ENCODE data around the gene SMYD3. TPM values are rescaled to one million over a fixed set of nuclear protein-coding genes. Genes with fewer than 3 reads are reported as not detected.

SMYD3 gene
- total and polyA plus RNA-seq, 10 of the 15 experiments (the other 5 are each of a cell fraction or from before 2014, with no cell fraction given) = 18.3 to 54.0 (median 24.8) TPM

- no peak for TF ChIP-seq PAX5 (IDR thresholded peaks at IDR 0.05; ENCODE audit: borderline replicate concordance, low read depth, low read length)
- TF ChIP-seq KDM1A (IDR thresholded peaks at IDR 0.05; ENCODE audit: borderline replicate concordance) = no peak
- TF ChIP-seq NR2C2 (IDR thresholded peaks at IDR 0.05; ENCODE audit: borderline replicate concordance, control insufficient read depth, insufficient read length, low read depth) = no peak
- no peak for TF ChIP-seq BCL11A (IDR thresholded peaks at IDR 0.05; ENCODE audit: low read depth, low read length)
- no peak for TF ChIP-seq ZSCAN29 (IDR thresholded peaks at IDR 0.05)
- no peak for TF ChIP-seq ATF2 (IDR thresholded peaks at IDR 0.05; ENCODE audit: low read length)
- TF ChIP-seq CBFB (IDR thresholded peaks at IDR 0.05; ENCODE audit: low read depth) = no peak
- TF ChIP-seq MLLT1 (IDR thresholded peaks at IDR 0.05) = no peak
Measured at GRCh38 chr1:246159279-246160227, 347.5 kb downstream of the SMYD3 start (continued).

GRCh38 chr1:246158131-246158530, 348.9 kb downstream of the SMYD3 start:
- no peaks in the 10 kb centered on the region for H3K36me3 ChIP-seq (ENCODE audit: control insufficient read depth in 2 of 2, insufficient read depth in 2 of 2, low read length in 1 of 2)
- 50% methylated on average over 2 of the region's 2 CpGs for WGBS (ENCODE audit: insufficient coverage, insufficient replicate concordance, low lambda C conversion rate, missing lambda C conversion rate)
- in situ Hi-C loops (cut with MboI) (no loop called here), intact Hi-C loops (cut with micrococcal nuclease; ENCODE audit: unreplicated experiment) (no loop called here)
- CTCF ChIA-PET = interaction anchor here (0.6 kb wide), 1 partner anchor 361 kb away, joined by 3 read pairs; no protein-coding TSS in a partner anchor
- no peak overlapping the region for H2AFZ ChIP-seq (ENCODE audit: control insufficient read depth, low read depth, low read length)
- H3K27ac ChIP-seq (ENCODE audit: control insufficient read depth, insufficient read depth) = no peak overlapping the region
- H3K27me3 ChIP-seq (replicated peaks in 1 of 2; ENCODE audit: control insufficient read depth in 2 of 2, insufficient read depth in 2 of 2, low read length in 1 of 2) = no peaks in the 10 kb centered on the region
- DNase-seq (ENCODE audit: low read depth, low spot score) (no peak), FAIRE-seq (no peak), ATAC-seq (no peak)
- H3K79me2 ChIP-seq (ENCODE audit: control insufficient read depth, insufficient read depth, low read length) = no peaks in the 10 kb centered on the region
- no peaks in the 10 kb centered on the region for H3K9me3 ChIP-seq (replicated peaks; ENCODE audit: control insufficient read depth, insufficient read depth, low read length)
- H3K4me2 ChIP-seq (ENCODE audit: control insufficient read depth, insufficient read depth) = no peak overlapping the region
- RAD21 ChIA-PET (ENCODE audit: unreplicated experiment) = no interaction called here
- H3K4me1 ChIP-seq (ENCODE audit: control insufficient read depth, insufficient read depth, low read length) = no peaks in the 10 kb centered on the region
- H3K9ac ChIP-seq (ENCODE audit: control insufficient read depth, insufficient read depth, low read length) = no peak overlapping the region
- BruUV-seq (replicated peaks) = no TSS peak
- SMC1A ChIA-PET (ENCODE audit: uncharacterized antibody, unreplicated experiment) = no interaction called here
- H4K20me1 ChIP-seq (ENCODE audit: control insufficient read depth, insufficient read depth) = no peaks in the 10 kb centered on the region
- H3K4me3 ChIP-seq = no peak overlapping the region
- POLR2A ChIA-PET = no interaction called here
- TF ChIP-seq NKRF (conservative IDR thresholded peaks at IDR 0.05) (no peak), IRF3 (IDR thresholded peaks at IDR 0.05) (no peak), ZBTB40 (IDR thresholded peaks at IDR 0.05; ENCODE audit: borderline replicate concordance) (no peak)
